PC-9 (cell line): ENCODE measurements around the gene SLC13A2.

Experiments used
- EZH2 ChIP-seq: fragments of 200-600 bp; sonication (generic); IDR thresholded peaks from 2 replicates; pipeline ENCODE4 v1.8.0; 2017; ENCODE audit warnings: antibody characterized with exemption, low read depth
- TF ChIP-seq, protein P1 (sequence below): fragments of 200-600 bp; sonication (generic); conservative IDR thresholded peaks from 2 replicates; pipeline ENCODE4 v1.6.1; 2017; ENCODE audit warnings: mixed run types, antibody characterized with exemption, mild to moderate bottlenecking, moderate library complexity

DNA sequence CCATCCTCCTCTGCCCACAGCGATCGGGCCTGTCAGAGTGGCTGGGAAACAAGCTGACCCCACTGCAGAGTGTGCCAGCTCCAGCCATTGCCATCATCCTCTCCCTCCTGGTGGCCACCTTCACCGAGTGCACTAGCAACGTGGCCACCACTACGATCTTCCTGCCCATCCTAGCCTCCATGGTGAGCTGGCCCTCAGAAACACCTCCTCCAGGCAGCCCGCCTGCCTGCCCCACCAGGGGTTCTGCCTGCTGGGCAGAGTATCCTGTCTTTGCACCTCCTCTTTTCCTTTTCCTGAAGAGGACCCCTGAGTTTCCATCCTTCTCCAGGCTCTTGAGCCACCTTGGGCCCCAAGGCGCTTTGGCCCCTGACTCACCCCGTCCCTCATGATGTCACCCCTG is 22.2 kb downstream of the SLC13A2 start:
- no peak for TF ChIP-seq EZH2
- TF ChIP-seq, protein P1, sequence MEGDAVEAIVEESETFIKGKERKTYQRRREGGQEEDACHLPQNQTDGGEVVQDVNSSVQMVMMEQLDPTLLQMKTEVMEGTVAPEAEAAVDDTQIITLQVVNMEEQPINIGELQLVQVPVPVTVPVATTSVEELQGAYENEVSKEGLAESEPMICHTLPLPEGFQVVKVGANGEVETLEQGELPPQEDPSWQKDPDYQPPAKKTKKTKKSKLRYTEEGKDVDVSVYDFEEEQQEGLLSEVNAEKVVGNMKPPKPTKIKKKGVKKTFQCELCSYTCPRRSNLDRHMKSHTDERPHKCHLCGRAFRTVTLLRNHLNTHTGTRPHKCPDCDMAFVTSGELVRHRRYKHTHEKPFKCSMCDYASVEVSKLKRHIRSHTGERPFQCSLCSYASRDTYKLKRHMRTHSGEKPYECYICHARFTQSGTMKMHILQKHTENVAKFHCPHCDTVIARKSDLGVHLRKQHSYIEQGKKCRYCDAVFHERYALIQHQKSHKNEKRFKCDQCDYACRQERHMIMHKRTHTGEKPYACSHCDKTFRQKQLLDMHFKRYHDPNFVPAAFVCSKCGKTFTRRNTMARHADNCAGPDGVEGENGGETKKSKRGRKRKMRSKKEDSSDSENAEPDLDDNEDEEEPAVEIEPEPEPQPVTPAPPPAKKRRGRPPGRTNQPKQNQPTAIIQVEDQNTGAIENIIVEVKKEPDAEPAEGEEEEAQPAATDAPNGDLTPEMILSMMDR, result no peak
